GM21360 (cell line): ENCODE measurements around the gene PRR32.
A peak's percentile ranks its signal among the peaks of the same experiment; 100 is the strongest.
"Not testable (repeated sequence)": the region's sequence is repeated elsewhere in the genome, so short reads cannot be mapped to it uniquely, and the experiment has no call there.

ENCODE experiments used
- ATAC-seq: cut with Tn5 transposase; IDR thresholded peaks from one replicate; pipeline ENCODE4 v1.9.1; 2021; ENCODE audit warnings: mild to moderate bottlenecking, moderate library complexity; ENCODE audit not compliant: unreplicated experiment

PRR32 gene, protein sequence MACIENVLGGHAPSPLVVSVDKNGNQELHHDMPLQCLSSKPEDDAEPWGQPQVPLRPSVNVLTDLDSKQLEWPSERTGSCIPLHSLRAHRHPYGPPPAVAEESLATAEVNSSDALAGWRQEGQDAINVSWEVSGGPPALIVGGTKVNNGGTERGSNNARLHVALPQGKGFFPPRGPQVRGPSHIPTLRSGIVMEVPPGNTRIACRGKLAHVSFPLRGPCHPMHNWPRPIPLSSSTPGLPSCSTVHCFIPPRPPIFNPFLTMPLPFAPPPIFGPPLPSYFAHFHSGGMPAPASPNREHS

DNA sequence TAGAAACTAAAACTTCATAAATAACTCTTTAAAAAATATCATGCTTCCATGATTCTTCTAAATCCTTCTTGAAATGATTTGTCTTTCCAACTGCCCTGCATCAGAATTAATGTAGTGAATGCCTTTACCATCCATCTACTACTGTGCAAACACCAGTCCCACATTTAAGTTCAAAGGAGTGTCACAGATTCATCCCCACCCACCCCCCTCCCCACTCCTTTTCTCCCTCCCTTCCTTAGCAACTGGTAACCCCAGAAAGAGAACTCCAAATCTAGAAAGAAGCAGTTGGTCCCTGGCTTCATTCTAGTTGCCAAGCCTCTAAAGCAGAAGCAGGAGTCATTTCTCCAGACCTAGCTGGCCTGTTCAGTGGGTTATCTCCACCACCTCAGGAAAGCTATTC, at the start of gene PRR32:
Gene PRR32, plus strand, starts transcription at position 301 of the 400 bp plus-strand sequence. CDS start 115 bp downstream, outside the sequence.
- ATAC-seq: no peak

DNA sequence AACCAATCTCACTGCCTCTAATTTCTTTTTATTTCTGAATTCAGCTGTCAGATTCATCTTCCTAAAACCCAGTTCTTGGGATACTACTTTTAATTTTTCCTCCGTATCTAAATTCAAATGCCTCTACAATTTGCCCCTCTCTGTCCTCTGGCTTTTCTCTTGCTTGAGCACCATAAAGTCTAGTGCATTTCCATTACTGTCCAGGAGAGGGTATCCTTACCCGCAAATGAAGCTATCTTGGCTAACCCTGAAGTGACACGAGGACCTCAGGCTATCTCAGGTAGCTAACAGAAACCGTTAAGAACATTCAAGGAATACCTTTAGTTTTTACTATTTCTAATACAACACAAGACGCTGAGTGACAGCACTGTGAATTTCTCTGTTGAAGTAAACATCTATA, 49.4 kb upstream of the PRR32 start:
- peak; percentile 94 for ATAC-seq

DNA sequence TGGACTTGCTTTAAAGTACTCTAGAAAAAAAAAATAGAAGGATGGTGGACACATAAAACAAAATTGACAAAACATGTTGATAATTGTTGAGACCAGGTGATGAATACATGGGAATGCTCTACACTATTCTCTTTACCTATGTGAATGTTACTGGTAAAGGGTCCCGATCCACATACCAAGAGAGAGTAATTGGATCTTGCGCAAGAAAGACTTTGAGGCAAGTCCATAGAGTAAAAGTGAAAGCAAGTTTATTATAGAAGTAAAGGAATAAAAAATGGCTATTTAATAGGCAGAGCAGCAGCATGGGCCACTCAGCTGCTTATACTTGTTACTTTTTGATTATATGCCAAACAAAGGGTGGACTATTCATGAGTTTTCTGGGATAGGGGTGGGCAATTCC, 34.0 kb upstream of the PRR32 start:
- no peak for ATAC-seq

DNA sequence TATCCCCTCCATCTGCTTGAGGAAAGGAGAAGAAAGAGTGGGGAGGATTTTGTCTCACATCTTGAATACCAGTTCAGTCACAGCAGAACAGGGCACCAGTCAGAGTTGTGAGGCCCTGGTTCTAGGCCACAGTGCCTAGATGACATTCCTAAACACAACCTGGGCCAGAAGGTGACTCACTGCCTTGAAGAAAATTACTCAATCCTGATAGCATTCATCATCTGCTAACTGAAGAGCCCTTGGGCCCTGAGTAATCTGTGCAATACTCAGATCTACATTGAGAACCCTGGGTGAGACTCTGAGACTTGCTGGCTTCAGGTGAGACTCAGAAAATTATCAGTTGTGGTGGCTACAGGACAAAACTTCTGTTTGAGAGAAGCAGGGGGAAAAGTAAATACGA, 20.5 kb upstream of the PRR32 start:
- no peak for ATAC-seq

DNA sequence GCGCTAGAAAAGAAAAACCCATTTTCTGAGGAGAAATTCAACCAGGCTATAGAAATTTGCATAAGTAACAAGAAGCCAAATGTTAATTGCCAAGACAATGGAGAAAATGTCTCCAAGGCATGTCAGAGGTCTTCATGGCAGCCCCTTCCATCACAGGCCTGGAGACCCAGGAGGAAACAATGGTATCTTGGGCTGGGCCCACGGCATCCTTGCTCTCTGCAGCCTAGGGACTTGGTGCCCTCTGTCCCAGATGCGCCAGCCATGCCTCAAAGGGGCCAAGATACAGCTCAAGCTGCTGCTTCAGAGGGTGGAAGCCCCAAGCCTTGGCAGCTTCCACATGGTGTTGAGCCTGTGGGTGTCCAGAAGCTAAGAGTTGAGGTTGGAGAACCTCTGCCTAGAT, 12.7 kb upstream of the PRR32 start:
- not testable (repeated sequence) for ATAC-seq

DNA sequence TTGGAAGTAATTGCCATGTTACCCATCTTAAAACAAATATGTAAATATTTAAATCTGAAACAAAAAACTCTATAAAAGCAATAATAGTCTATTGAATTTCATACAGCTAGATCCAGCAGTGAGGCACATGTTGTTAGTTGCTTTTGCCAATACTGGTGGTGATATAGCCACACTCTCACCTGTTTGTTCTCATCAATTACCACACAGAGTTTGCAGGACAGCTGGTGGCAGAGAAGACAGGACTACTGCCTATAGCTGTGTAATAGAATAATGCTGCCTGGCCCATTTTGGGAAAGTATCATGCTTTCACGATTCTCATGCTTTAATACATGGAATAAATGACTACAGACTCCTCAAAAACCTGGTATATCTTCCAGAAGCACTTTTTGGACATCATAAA, 3.7 kb upstream of the PRR32 start:
- ATAC-seq: no peak

DNA sequence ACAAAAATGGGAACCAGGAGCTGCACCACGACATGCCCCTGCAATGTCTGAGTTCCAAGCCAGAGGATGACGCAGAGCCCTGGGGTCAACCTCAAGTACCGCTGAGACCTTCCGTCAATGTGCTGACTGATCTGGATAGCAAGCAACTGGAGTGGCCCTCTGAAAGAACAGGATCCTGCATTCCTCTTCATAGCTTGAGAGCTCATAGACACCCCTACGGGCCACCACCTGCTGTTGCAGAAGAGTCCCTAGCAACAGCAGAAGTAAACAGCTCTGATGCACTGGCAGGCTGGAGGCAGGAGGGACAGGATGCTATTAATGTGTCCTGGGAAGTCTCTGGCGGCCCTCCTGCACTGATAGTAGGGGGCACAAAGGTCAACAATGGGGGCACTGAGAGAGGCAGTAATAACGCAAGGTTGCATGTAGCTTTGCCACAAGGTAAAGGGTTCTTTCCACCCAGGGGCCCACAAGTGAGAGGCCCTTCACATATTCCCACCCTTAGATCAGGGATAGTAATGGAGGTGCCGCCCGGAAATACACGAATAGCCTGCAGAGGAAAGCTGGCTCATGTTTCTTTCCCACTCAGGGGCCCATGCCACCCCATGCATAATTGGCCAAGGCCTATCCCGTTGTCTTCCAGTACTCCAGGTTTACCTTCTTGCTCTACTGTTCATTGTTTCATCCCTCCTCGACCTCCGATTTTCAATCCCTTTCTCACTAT, 1.3 kb downstream of the PRR32 start:
- ATAC-seq: no peak

DNA sequence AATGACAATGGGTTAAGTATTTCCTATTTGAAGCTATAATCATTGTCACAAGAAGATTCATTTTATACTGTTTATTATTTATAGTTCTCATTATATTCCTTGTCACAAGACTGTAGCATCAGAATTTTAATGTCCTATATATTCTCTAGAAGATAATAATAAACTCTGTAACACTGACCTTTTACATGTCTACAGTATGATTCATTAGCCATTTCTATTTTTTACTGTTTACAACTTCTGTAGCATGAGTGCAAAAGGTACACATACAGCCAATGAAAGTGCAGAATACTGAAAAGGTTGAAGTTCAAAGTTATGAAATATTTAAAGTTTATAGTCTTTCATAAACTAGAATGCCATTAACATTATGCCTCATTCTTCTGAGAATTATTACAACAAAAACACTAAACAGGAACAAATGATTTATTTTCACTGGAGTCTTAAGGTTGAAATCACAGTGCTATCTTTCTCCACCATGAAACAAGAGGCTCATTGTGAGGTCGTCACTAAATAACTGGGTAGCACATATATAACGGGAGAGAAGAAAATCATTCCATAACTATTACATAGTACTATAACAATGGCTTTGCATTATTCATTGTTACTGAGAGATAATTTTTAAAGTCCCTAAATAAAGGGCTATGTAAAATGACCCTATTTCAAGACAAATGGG, 4.9 kb downstream of the PRR32 start:
- no peak for ATAC-seq

DNA sequence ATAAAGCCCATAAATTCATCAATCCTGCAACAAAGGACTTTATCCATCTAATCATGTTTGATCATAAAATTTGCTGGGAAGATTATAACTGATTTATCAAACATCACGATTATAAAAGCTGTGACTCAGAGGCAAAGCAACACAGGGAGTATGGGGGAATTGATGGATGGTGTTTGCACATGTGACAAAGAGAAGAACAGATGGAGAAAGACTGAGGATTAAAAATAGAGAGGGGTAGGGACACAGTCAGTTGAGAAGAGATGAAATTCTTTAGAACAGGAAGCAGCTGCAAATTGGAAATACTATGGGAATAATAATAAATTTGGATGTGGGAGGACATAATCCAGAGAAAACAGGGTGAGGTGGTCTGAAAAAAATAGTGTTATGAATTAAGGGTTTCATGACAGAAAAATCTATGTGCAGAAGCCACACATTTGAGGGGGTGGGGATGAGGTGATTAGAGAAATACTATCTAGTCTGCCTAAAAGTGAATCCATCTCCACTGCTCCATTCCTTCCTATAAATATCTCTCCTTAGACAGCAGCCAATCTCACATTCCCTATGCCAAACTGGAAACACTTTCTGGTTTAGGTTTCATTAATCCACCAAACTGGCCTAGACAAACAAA, 6.2 kb downstream of the PRR32 start:
- ATAC-seq: no peak

DNA sequence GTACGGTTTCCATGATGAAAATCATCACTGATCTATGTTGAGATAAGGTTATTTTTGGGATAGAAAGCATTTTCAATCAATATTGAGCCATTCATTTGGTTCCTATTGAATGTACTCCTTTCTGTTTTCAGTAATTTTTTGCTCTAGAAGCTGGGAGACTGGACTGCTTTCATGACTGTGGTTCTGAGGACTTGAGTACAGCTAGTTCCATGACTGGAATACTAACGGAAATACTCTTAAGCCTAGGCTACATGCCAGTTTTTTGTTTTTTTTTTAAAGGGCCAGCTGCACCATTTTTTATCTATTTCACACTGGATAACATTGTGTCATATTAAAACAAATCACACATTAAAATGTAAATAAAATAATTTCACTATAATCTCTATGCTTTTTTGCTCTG, 16.7 kb downstream of the PRR32 start:
- no peak for ATAC-seq

DNA sequence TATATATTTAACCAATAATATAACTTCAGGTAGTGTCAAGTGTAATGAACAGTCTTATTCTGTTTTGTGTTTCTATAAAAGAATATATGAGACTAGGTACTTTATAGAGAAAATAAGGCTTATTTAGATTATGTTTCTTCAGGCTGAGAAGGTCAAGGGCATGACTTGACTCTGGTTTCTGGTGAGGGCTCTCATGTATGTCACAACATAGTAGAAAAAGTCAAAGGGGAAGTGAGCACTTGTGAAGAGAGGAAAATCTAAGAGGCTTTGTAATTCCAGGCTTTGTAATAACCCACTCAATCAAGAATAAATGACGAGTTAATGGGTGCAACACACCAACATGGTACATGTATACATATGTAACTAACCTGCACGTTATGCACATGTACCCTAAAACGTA, 27.6 kb downstream of the PRR32 start:
- no peak for ATAC-seq

DNA sequence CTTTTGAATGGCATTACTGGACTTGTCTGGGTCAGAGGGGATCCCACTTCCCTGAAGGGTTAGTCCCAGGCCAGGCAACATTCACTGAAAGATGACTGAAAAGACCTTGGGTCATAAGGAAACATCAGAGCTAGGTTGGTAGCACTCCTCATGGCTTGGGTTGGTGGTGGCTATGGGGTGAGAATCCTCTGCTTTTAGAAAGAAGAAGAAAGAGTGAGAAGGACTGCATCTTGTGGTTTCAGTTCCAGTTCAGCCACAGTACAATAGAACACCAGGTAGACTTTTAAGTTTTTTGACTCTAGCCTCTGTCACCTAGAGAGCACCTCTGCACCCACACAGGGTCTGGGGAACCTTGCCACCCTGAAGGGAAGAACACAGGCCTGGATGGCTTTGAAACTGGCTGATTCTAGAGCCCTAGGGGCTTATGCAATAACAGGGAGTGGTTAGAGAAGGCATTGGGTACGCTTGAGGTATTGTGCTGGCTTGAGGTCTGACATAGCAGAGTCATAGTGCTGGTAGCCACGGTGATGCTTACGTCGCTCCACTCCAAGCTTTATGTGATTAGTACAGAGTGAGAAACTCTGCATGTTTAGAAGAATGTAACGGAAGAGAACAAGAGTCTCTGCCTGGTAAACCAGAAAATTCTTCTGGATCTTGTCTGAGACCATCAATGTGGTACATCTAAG, 36.5 kb downstream of the PRR32 start:
- ATAC-seq: no peak
